NCI-H2029 treated with DMSO at 0.1 percent for 48 hours (cell line): Measurements from ENCODE around the gene RAB20.
A peak's percentile ranks its signal among the peaks of the same experiment; 100 is the strongest.
"Not testable (repeated sequence)": the region's sequence is repeated elsewhere in the genome, so short reads cannot be mapped to it uniquely, and the experiment has no call there.

Source experiments
- DNase-seq: peaks from one replicate; lab custom pipeline; 2025; lab: John Stamatoyannopoulos, UW

The RAB20 gene

GRCh38 chr13:110509971-110510786, 51.3 kb downstream of the RAB20 start:
- no peak for DNase-seq

- DNase-seq, result peak; percentile 74
Observed at GRCh38 chr13:110509478-110509926, 52.0 kb downstream of the RAB20 start.

DNA sequence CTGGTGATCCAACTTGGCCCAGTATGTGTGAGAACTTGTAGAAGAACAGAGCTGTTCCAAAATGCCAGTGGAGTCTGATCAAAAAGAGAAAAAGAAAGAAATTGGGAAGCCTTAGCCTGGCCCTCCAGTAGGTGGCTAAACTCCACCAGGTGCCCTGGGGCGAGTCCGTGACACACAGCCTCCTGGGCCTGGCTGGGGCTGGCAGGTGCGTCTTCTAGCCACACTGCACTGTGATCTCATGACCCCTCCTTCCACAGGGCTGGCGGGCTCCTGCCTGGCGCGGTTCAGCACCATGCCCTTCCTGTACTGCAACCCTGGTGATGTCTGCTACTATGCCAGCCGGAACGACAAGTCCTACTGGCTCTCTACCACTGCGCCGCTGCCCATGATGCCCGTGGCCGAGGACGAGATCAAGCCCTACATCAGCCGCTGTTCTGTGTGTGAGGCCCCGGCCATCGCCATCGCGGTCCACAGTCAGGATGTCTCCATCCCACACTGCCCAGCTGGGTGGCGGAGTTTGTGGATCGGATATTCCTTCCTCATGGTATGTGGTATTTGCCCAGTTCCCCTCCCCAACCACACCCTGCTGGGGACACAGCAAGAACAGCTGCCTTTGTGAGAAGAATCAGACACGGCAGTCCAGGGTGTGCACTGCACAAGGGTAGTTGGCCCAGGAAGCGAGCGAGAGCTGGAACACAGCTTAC, 53.7 kb downstream of the RAB20 start:
- peak; percentile 61 for DNase-seq

GRCh38 chr13:110506859-110507566, 54.5 kb downstream of the RAB20 start:
- DNase-seq, result peak; percentile 97

DNA sequence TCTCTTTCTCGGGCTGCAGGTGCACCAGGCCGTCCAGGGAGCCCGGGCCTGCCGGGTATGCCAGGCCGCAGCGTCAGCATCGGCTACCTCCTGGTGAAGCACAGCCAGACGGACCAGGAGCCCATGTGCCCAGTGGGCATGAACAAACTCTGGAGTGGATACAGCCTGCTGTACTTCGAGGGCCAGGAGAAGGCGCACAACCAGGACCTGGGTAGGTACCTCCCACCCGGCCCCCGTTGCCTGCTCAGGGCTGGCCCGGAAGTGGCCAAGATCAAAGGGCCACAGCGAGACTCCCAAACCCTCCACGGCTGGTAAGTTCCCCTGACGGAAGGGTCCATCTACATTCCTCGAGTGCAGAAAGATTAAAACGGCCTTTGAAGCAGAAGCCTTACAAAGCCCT, 55.1 kb downstream of the RAB20 start:
- no peak for DNase-seq

- DNase-seq, result no peak
Observed at GRCh38 chr13:110505594-110505993, 55.9 kb downstream of the RAB20 start.

- DNase-seq, result no peak
Observed at GRCh38 chr13:110503979-110504499, 57.5 kb downstream of the RAB20 start.

DNA sequence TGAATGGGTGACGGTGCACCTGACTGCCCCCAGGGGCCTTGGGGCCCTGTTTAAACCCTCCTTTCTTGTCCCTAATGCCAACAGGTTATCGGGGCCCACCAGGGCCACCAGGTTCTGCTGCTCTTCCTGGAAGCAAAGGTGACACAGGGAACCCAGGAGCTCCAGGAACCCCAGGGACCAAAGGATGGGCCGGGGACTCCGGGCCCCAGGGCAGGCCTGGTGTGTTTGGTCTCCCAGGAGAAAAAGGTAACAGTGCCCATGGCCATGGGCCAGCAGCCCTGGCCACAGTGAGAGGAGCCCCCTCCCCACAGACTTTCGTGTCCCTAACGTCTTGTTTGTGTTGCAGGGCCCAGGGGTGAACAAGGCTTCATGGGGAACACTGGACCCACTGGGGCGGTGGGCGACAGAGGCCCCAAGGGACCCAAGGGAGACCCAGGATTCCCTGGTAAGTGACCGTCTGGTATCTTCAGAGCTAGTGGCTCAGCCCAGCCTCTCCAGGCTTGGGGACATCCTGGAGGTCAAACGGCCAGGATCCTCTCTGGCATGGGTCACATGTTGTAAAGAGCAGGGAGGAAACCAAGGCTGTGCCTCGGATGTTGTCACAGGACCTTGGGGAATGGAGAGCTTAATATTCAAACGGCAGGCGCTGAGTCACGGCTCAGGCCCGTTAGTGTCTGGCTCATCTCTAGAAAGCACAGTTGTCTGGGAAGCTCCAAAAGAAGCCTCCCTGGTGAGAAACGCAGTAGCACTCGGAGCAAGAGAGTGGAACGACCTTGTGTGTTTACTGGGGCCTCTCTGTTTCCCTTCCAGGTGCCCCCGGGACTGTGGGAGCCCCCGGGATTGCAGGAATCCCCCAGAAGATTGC, 58.3 kb downstream of the RAB20 start:
- no peak for DNase-seq

DNA sequence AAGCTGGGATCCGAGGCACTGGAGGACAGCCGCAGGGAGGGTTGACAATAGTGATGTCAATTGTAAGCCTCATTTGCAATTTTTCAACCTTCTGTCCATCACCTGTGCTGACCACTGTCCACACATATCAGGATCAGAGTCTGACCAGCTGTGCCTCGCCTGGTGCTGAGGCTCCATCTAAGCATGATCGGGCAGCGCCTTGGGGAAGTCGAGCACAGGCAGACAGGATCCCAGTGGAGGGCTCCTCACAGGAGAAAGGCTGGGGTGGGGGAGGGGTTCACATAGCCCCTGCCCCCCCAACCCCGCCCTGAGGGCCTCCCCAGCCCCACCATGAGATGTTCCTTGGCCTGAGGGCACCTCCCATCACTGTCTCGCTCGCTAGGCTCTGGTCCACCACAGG, 60.3 kb downstream of the RAB20 start:
- no peak for DNase-seq

DNA sequence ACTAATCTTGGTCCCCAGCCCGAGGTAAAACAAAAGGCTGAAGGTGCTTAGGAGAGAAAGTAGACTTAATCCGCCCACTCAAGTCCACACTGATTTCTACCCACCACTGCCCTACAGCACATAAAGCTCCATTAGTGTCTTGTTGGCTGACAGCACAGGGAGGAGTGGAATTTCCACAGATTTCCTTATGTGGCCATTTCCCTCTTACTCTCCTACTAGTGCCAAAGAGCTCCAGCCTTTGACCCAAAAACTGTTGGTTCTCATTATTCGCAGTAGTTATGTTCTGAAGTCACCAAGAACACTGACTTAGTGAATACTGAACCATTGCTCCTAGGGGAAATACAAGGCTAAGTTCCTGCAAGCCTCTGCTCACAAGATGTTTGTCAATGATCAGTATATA, 61.2 kb downstream of the RAB20 start:
- peak; percentile 68 for DNase-seq

GRCh38 chr13:110499621-110500281, 61.8 kb downstream of the RAB20 start:
- DNase-seq, result peak; percentile 99

DNA sequence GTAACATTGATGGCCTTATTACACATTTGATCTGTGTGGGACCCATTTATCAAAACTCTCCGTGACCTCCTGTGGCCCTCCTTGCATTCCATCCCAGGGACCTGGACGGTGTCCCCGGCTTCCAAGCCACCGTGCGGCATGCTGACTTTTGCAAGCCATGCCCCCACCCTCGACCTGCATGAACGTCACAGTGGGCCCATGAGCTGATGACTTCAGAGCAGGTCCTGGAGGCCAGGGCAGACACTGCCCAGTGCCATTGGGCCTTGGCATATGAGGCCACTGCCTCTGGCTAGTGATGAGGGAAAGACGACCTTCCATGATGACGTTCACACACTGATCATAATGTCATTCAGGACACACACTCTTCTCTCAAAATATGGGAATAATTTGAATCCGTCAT, 62.8 kb downstream of the RAB20 start:
- no peak for DNase-seq

DNA sequence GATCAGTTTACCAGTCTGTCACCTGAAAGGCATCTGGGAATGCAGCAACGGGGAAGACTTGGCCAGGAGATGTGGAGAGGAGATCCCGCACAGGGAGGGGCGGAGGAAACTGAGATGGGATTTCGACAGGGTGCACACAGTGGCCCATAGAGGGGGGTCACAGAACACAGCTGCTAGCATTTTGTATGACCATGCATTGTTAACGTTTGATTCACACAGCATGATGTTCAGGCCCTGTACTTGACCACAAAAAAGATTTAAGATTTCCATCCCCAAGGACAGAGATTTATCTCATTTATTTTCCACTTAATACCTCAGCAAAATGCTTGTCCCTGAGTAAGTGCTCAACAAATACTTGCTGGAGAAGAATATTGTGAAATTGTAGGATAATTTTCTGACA, 63.2 kb downstream of the RAB20 start:
- no peak for DNase-seq

DNA sequence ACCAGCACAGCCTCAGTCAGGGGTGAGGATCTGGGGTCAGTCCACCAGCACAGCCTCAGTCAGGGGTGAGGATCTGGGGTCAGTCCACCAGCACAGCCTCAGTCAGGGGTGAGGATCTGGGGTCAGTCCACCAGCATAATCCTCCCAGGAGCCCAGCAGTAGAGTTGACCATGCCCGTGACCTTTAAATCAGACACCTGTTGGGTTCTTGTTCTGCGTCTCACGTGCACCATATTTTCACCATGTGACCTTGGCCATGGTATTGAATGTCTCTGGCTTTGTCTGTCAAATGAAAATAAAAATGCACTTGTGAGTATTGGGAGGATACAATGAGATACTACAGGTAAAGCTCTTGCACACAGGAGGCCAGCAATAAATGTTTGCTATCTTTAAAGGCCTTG, 63.6 kb downstream of the RAB20 start:
- DNase-seq, result not testable (repeated sequence)

- no peak for DNase-seq
Observed at GRCh38 chr13:110497003-110497402, 64.5 kb downstream of the RAB20 start.

GRCh38 chr13:110496281-110496680, 65.2 kb downstream of the RAB20 start:
- no peak for DNase-seq

GRCh38 chr13:110495881-110496280, 65.6 kb downstream of the RAB20 start:
- DNase-seq, result no peak

GRCh38 chr13:110495376-110495775, 66.1 kb downstream of the RAB20 start:
- no peak for DNase-seq

- DNase-seq, result no peak
Observed at GRCh38 chr13:110493613-110494012, 67.9 kb downstream of the RAB20 start.

DNA sequence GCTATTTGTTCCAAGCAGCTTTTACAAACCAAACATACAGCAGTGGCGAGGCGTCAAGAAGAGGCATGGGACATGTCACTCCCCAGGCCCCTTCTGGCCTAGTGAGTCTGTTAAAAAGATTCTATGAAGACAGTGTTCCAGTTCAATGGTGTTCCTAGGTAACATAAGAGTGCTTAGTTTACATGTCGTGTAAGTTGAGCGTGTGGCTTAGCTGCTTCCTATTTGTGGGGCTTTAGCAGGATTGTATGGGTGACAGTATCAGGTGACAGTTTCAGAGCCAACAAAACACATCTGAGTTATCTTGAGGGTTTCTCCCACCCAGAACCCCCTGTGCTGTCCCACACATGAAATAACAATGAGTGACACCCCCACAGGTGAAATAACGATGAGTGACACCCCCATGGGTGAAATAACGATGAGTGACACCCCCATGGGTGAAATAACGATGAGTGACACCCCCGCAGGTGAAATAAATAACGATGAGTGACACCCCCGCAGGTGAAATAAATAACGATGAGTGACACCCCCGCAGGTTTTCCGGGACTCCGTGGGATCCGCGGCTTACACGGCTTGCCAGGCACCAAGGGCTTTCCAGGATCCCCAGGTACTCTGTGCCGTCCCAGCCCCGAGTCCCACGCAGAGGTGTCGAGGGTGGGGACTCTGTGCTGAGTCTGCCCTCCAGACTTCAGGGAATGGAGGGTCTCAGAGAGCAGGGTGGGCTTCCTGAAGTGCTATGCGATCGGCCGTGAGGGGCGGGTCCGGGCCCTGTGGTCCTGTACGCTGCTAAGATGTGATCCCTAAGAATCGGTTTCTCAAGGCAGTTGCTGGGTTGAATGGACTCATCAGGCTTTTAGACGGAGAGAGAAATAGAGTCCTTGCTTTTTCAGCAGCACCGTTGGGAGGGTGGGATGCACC, 68.6 kb downstream of the RAB20 start:
- no peak for DNase-seq
